K562 (cell line): ENCODE results near the gene HPSE2. TPM values are rescaled to one million over a fixed set of nuclear protein-coding genes. Genes with fewer than 3 reads are reported as not detected.

Source experiments
- ATAC-seq: fragments of 200-7000 bp; cut with Tn5 transposase; 3 replicates; pipeline ENCODE4 v1.9.1; 2020; ENCODE audit warnings: moderate library complexity
- BruUV-seq: library from RNA; stranded (reverse); fragments of 400-500 nt; replicated peaks from 2 replicates; lab custom pipeline; 2021; lab: Mats Ljungman, UMichigan
- CTCF ChIA-PET: fragments of 300-600 bp; formaldehyde crosslinking; extraction: SDS; loops from one replicate; lab custom pipeline; 2021; ENCODE audit warnings: low intra/inter-chr PET ratio; lab: Yijun Ruan, JAX
- POLR2A ChIA-PET: fragments of 300-600, 350-650 bp; sonication (Branson Sonifier 250); formaldehyde crosslinking; extraction: SDS; loops from one replicate; lab custom pipeline; 2021; ENCODE audit warnings: antibody characterized with exemption, inconsistent platforms; lab: Yijun Ruan, JAX
- DNase-seq, 4 experiments: peaks; one replicate each; pipeline versions ENCODE4 v3.0.0 to v3.0.0-alpha.2; 2011 to 2018; ENCODE audit warnings: low spot score in 3 of 4, mixed read lengths in 3 of 4; ENCODE audit errors: extremely low read depth in 1 of 4
- FAIRE-seq: peaks from 2 replicates; lab custom pipeline; 2011; peaks lifted over from hg19 to GRCh38; lab: Jason Lieb, UNC
- H2AFZ ChIP-seq: 2 replicates; pipeline ENCODE4 v1.6.0; 2011; ENCODE audit warnings: low read depth, low read length, control low read depth, inconsistent platforms
- H3K27ac ChIP-seq: fragments of 200-600 bp; 3 replicates; pipeline ENCODE4 v1.8.0; 2011; ENCODE audit warnings: low read depth, mild to moderate bottlenecking, control low read depth, inconsistent platforms, low read length, moderate library complexity, mixed read lengths; ENCODE audit errors: extremely low read depth
- H3K27me3 ChIP-seq, 2 experiments: fragments of 300-600 bp in 1 of 2; 2 replicates in 1 of 2; 3 replicates in 1 of 2; pipeline versions ENCODE4 v1.6.0 to v1.8.0; 2011; ENCODE audit warnings: inconsistent platforms in 2 of 2, low read length in 2 of 2, mild to moderate bottlenecking in 1 of 2, mixed read lengths in 1 of 2, moderate library complexity in 1 of 2; ENCODE audit not compliant: control insufficient read depth in 2 of 2, insufficient read depth in 2 of 2
- H3K36me3 ChIP-seq: fragments of 300-600 bp; 3 replicates; pipeline ENCODE4 v1.8.0; 2011; ENCODE audit warnings: mild to moderate bottlenecking, low read length, inconsistent platforms; ENCODE audit not compliant: control insufficient read depth, insufficient read depth
- H3K4me1 ChIP-seq, 2 experiments: fragments of 200-600 bp in 1 of 2; replicated peaks in 1 of 2; 2 replicates in 1 of 2; 3 replicates in 1 of 2; pipeline versions ENCODE4 v1.5.1 to v1.8.0; 2011; ENCODE audit warnings: inconsistent platforms in 2 of 2, low read length in 2 of 2, mild to moderate bottlenecking in 1 of 2, mixed read lengths in 1 of 2, moderate library complexity in 1 of 2; ENCODE audit not compliant: control insufficient read depth in 2 of 2, insufficient read depth in 2 of 2
- H3K4me2 ChIP-seq: 2 replicates; pipeline ENCODE4 v1.6.1; 2011; ENCODE audit warnings: low read length, control low read depth, inconsistent platforms, mixed read lengths; ENCODE audit not compliant: insufficient read depth
- H3K4me3 ChIP-seq: fragments of 200-600 bp; sonication (generic), shearing (Covaris generic); 2 replicates; pipeline ENCODE4 v1.5.1; 2016; ENCODE audit warnings: control low read depth, inconsistent platforms
- H3K79me2 ChIP-seq: fragments of 200-600 bp; 3 replicates; pipeline ENCODE4 v1.8.0; 2011; ENCODE audit warnings: low read length, inconsistent platforms; ENCODE audit not compliant: control insufficient read depth, insufficient read depth
- H3K9ac ChIP-seq, 2 experiments: 2 replicates each; pipeline versions ENCODE4 v1.6.0 to v1.6.1; 2011; ENCODE audit warnings: low read depth in 2 of 2, low read length in 2 of 2, control low read depth in 1 of 2, inconsistent platforms in 1 of 2, mild to moderate bottlenecking in 1 of 2, mixed read lengths in 1 of 2; ENCODE audit not compliant: insufficient read depth in 1 of 2
- H3K9me1 ChIP-seq: one replicate; pipeline ENCODE4 v1.6.0; 2011; ENCODE audit warnings: inconsistent platforms, mild to moderate bottlenecking, low read length, moderate library complexity; ENCODE audit not compliant: control insufficient read depth, insufficient read depth
- H3K9me3 ChIP-seq: replicated peaks from 2 replicates; pipeline ENCODE4 v1.5.1; 2011; ENCODE audit warnings: low read depth, low read length, inconsistent platforms; ENCODE audit not compliant: control insufficient read depth, insufficient read depth
- H4K20me1 ChIP-seq: replicated peaks from 2 replicates; pipeline ENCODE4 v1.6.1; 2011; ENCODE audit warnings: low read length, inconsistent platforms, mixed read lengths; ENCODE audit not compliant: control insufficient read depth, insufficient read depth
- SPI1 ChIP-seq: IDR thresholded peaks from 2 replicates; pipeline ENCODE4 v1.6.1; 2011; ENCODE audit warnings: low read depth, low read length, control low read depth, borderline replicate concordance
- YY1 ChIP-seq, 3 experiments: IDR thresholded peaks; 2 replicates each; pipeline ENCODE4 v1.6.1; 2011; ENCODE audit warnings: low read length in 2 of 3, mild to moderate bottlenecking in 2 of 3, moderate library complexity in 2 of 3, borderline replicate concordance in 1 of 3, control low read depth in 1 of 3, low read depth in 1 of 3; ENCODE audit not compliant: insufficient read depth in 3 of 3, insufficient replicate concordance in 2 of 3, control insufficient read depth in 1 of 3, insufficient read length in 1 of 3; ENCODE audit errors: extremely low read depth in 1 of 3
- ZBTB49 ChIP-seq: sonication (generic); formaldehyde crosslinking; IDR thresholded peaks from 2 replicates; pipeline ENCODE4 v1.8.0; 2022; ENCODE audit warnings: missing genetic modification reagents, mild to moderate bottlenecking, borderline replicate concordance
- ZFP1 ChIP-seq: fragments of 450-650 bp; formaldehyde crosslinking; IDR thresholded peaks from 2 replicates; pipeline ENCODE4 v1.4.0; 2020; ENCODE audit warnings: mild to moderate bottlenecking, mixed read lengths
- ZNF212 ChIP-seq: fragments of 450-650 bp; formaldehyde crosslinking; IDR thresholded peaks from 2 replicates; pipeline ENCODE4 v1.4.0; 2020; ENCODE audit warnings: mild to moderate bottlenecking
- WGBS: fragments of 100-300 bp; shearing (Covaris generic); methylation state at CpG from one replicate; pipeline ENCODE4 v1.1.6; 2016; ENCODE audit warnings: low coverage, mixed read lengths; ENCODE audit not compliant: insufficient coverage; ENCODE audit errors: missing lambda C conversion rate; 5-methylcytosine and 5-hydroxymethylcytosine counted together
- in situ Hi-C: fragments of 300-500 bp; cut with MboI; formaldehyde crosslinking; loops from 4 replicates; pipeline ENCODE4 v1.15.0; 2018; ENCODE audit warnings: inconsistent platforms, mixed read lengths
- intact Hi-C: fragments of 100-400 bp; cut with micrococcal nuclease; formaldehyde crosslinking; loops from 2 replicates; pipeline ENCODE4 v1.14.2; 2022
- polyA plus RNA-seq, 8 experiments: library from polyadenylated mRNA; depleted of rRNA in 4 of 8; stranded (reverse) in 5 of 8; unstranded in 3 of 8; fragments of >200 nt; fragmentation: Nextera tagmentation in 2 of 8; fragmentation: Illumina TruSeq in 1 of 8; extraction: Ambion mirVana in 2 of 8; extraction: Trizol in 1 of 8; gene quantifications; 2 replicates each; pipeline versions ENCODE4 v1.2.1 to v1.2.3, GENCODE V29; 2011 to 2014; ENCODE audit warnings: inconsistent platforms in 1 of 8, missing spikeins in 1 of 8
- total RNA-seq, 7 experiments: library from RNA; depleted of rRNA in 6 of 7; stranded (reverse); fragments of >200 nt in 6 of 7; fragmentation: Illumina TruSeq in 2 of 7; extraction: Trizol in 2 of 7; gene quantifications; 2 replicates each; pipeline versions ENCODE4 v1.2.1 to v1.2.3, GENCODE V29; 2011 to 2021; ENCODE audit warnings: low replicate concordance in 1 of 7
- TF ChIP-seq, protein P1 (sequence below): IDR thresholded peaks from 2 replicates; pipeline ENCODE4 v1.6.1; 2011; ENCODE audit not compliant: insufficient read length; ENCODE audit errors: extremely low read depth
- TF ChIP-seq, protein P2 (sequence below): fragments of 450-650 bp; IDR thresholded peaks from 2 replicates; pipeline ENCODE4 v1.6.1; 2016; ENCODE audit warnings: antibody characterized with exemption
- TF ChIP-seq, protein P3 (sequence below), 3 experiments: fragments of 200-800 bp in 1 of 3; sonication (Bioruptor generic) in 1 of 3; sonication (generic) in 1 of 3; formaldehyde crosslinking in 1 of 3; IDR thresholded peaks; 2 replicates each; pipeline versions ENCODE4 v1.6.1 to v1.8.0; 2016 to 2022; ENCODE audit warnings: mild to moderate bottlenecking in 2 of 3, missing compliant biosample characterization in 2 of 3, missing genetic modification characterization in 2 of 3, missing genetic modification reagents in 1 of 3

The HPSE2 gene
- total and polyA plus RNA-seq, 9 of the 15 experiments (the other 6 are each of a cell fraction or from before 2014, with no cell fraction given): 0.03 to 0.10 (median 0.04) TPM; not detected in 2

DNA sequence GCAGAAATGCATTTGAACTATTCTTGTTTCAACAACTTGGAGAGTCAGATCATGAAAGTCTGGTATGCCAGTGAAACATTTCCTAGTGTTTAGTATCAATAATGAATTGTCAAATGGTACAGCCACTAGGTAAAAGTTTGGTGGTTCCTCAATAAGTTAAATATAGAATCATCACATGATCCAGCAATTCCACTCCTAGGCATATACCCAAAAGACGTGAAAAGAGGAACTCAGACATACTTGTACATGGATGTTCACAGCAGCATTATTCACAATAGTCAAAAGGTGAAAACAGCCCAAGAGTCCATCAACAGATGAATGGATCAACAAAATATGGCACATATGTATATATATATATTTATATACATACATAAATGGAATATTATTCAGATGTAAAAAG lies 721.9 kb downstream of the HPSE2 start:
- in situ Hi-C loops: no loop called here

DNA sequence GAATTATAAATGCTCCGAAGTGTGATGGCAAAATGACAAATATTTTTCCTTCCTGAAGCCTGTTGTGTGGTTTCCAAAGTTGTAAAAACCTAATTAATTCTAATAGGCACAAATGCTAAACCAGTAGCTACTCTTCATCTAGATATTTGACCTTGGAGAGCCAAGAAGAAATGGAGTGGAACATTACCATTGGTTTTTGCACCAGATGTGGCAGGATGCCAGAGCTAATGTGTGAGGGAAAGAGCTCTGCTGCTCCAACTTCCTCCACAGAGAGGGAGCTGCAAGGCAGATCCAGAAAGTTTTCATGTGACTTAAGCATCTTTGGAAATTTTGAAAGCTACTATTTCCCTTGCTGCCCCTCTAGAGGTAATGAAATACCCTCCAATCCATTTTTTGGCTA lies 723.8 kb downstream of the HPSE2 start:
- H3K27ac ChIP-seq: no peak overlapping the region
- no TSS peak for BruUV-seq
- in situ Hi-C loops: no loop called here
- FAIRE-seq (no peak), ATAC-seq (no peak), DNase-seq (no peak)
- no peak overlapping the region for H3K9ac ChIP-seq
- intact Hi-C loops: no loop called here
- H3K9me1 ChIP-seq: no peaks in the 10 kb centered on the region
- 0% methylated on average over 1 of the region's 1 CpG for WGBS
- H3K79me2 ChIP-seq: no peaks in the 10 kb centered on the region
- H3K4me3 ChIP-seq: no peak overlapping the region
- ChIA-PET POLR2A (no interaction called here), CTCF (no interaction called here)
- no peak overlapping the region for H3K4me2 ChIP-seq
- no peaks in the 10 kb centered on the region for H4K20me1 ChIP-seq
- no peak overlapping the region for H2AFZ ChIP-seq
- no peaks in the 10 kb centered on the region for H3K36me3 ChIP-seq
- H3K9me3 ChIP-seq: no peaks in the 10 kb centered on the region
- H3K27me3 ChIP-seq: peaks cover 0 to 15% of the 10 kb centered on the region in 2 experiments; a peak in 4 of 5 replicates
- H3K4me1 ChIP-seq: no peaks in the 10 kb centered on the region
- TF ChIP-seq ZFP1 (CRISPR knock-in tag): no peak
- no peak for TF ChIP-seq ZNF212 (CRISPR knock-in tag)
- TF ChIP-seq, protein P1, sequence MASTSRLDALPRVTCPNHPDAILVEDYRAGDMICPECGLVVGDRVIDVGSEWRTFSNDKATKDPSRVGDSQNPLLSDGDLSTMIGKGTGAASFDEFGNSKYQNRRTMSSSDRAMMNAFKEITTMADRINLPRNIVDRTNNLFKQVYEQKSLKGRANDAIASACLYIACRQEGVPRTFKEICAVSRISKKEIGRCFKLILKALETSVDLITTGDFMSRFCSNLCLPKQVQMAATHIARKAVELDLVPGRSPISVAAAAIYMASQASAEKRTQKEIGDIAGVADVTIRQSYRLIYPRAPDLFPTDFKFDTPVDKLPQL: no peak
- TF ChIP-seq, protein P2, sequence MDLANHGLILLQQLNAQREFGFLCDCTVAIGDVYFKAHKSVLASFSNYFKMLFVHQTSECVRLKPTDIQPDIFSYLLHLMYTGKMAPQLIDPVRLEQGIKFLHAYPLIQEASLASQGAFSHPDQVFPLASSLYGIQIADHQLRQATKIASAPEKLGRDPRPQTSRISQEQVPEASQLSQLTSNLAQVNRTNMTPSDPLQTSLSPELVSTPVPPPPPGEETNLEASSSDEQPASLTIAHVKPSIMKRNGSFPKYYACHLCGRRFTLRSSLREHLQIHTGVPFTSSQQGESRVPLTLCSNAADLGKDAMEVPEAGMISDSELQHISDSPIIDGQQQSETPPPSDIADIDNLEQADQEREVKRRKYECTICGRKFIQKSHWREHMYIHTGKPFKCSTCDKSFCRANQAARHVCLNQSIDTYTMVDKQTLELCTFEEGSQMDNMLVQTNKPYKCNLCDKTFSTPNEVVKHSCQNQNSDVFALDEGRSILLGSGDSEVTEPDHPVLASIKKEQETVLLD: no peak
- no peak for TF ChIP-seq ZBTB49 (CRISPR knock-in tag)
- TF ChIP-seq, protein P3, sequence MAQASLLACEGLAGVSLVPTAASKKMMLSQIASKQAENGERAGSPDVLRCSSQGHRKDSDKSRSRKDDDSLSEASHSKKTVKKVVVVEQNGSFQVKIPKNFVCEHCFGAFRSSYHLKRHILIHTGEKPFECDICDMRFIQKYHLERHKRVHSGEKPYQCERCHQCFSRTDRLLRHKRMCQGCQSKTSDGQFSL (CRISPR knock-in tag; IDR thresholded peaks at IDR 0.05): no peak
- TF ChIP-seq, protein P3 (tag; IDR thresholded peaks at IDR 0.05): no peak

More for the DNA sequence above, 721.9 kb downstream of the HPSE2 start:
- H3K9me3 ChIP-seq: no peaks in the 10 kb centered on the region
- DNase-seq: no peak
- TF ChIP-seq SPI1: 0 out of 2 replicates have a peak, but pooled peaks have one; percentile 35
- no peak for TF ChIP-seq YY1 (IDR thresholded peaks at IDR 0.05; ENCODE audit: borderline replicate concordance in 1 of 3, control insufficient read depth in 1 of 3, extremely low read depth in 1 of 3, insufficient read depth in 3 of 3, insufficient read length in 1 of 3, insufficient replicate concordance in 2 of 3, low read depth in 1 of 3, low read length in 2 of 3)
- TF ChIP-seq, all 486 proteins: peak for 1
- H3K4me3 ChIP-seq: no peak overlapping the region
- intact Hi-C loops: no loop called here
- H4K20me1 ChIP-seq: no peaks in the 10 kb centered on the region
- CTCF ChIA-PET: no interaction called here
- H3K4me1 ChIP-seq: no peaks in the 10 kb centered on the region
- H3K27ac ChIP-seq: no peak overlapping the region
- no peaks in the 10 kb centered on the region for H3K36me3 ChIP-seq
- FAIRE-seq: no peak
- H3K9ac ChIP-seq: no peak overlapping the region
- H3K4me2 ChIP-seq: no peak overlapping the region
- WGBS: 0% methylated on average over 1 of the region's 1 CpG
- no peaks in the 10 kb centered on the region for H3K9me1 ChIP-seq
- no peaks in the 10 kb centered on the region for H3K79me2 ChIP-seq
- peaks cover 0 to 11% of the 10 kb centered on the region in 2 experiments; a peak in 3 of 5 replicates for H3K27me3 ChIP-seq
- BruUV-seq: no TSS peak
- no peak overlapping the region for H2AFZ ChIP-seq
- POLR2A ChIA-PET: no interaction called here
- ATAC-seq: no peak
